ENCODE results near the gene OSBPL10.

The OSBPL10 gene

DNA sequence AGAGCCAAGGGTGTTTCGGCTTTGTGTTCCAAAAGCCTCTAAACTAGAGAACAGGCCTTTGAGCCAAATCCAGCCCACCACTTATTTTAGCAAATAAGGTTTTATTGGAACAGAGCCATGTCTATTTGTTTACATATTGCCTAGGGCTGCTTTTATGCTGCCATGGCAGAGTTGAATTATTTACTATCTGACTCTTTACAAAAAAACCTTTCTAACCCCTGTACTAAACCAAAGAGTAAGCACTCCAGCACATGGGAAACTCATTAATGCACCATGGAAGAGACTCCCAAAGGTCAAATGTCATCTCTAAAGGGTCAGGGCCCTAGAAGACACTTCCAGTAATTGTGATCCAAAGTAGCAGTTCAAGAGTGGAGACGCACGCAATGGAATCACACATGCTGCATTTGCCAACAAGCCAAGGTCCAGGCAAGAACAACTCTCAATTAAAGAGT lies 22.3 kb downstream of the OSBPL10 start:
- DNase-seq = no peak

DNA sequence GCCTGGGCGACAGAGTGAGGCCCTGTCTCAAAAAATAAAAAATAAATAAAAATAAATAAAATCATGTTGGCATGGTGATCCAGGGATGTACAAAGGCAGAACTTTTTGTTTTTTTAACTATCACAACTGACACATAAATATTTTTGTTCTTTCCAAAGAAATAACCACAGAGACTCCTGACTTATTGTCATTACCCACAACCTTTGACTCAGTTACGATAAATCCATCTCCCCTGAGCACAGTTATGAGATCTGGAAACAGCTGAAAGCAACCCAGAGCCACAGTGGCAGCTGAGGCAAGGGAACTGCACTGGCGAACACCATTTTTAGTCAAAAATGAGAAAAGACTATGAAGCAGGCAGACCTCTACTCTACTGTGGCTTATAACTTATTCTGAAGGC lies 24.0 kb downstream of the OSBPL10 start:
- DNase-seq = no peak

DNA sequence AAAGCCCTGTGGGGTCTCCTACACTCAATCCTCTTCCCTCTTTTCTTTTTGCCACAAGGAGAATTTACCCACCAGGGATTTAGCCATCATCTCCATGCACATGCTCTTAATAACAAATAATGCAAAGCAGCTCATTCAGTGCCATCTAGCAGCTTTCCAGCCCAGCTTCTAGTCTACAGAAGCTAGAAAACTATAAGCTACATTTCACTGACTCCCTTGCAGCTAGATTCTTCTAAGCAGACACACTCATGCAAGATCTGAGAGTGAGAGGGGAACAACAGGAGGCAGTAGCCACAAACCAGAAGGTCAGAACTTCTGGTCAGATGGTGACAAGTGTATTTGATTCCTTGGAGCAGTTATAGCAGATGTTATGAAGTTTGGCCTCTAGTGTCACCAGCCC lies 25.5 kb downstream of the OSBPL10 start:
- DNase-seq = no peak

DNA sequence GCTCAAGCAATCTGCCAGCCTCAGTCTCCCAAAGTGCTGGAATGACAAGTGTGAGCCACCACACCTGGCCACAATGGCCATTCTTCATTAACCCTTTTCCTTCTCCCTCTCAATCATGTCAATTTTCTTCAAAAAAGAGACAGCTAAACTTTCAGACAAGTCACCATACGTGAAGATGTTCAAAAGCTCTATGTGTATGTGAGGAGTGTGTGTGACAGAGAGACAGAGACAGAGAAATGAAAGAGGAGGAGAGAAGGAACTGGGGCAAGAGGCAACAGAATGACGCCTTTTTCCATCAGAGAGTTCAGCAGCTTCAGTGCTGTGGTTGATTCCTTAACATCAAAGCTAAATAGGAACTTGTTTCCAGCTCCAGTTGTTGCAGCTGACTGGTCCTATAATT lies 27.4 kb downstream of the OSBPL10 start:
- no peak for DNase-seq

DNA sequence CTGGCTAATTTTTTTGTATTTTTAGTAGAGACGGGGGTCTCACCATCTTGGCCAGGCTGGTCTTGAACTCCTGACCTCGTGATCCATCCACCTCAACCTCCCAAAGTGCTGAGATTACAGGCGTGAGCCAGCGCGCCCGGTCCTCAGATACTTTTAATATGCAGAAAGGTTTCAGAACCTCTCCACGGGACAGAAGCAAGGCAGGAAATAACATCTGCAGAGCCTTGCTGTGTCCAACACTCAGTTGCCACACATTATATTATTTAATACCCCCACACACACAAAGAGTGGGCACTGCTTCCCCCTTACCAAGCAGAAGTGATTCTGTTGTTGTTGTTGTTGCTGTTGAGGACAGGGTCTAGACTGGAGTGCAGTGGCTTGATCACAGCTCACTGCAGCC lies 28.0 kb downstream of the OSBPL10 start:
- no peak for DNase-seq

DNA sequence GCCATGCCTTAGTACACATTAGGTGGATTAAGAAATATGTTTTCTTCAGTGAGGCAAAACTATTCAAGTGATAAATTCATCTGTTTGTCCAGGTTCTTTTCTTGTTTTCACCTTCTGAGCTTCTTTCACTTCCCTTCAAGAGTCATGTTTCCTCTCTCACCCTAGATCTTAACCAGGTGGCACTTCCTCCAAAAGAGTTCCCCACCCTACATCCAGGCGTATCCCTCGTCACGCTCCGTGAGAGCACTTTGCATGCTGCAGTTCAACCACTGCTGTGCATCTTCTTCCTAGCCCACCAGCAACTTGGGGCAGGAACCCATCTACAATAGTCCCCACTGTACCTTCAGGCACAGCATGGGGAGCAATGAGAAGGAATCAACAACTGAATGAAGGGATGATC lies 28.9 kb downstream of the OSBPL10 start:
- no peak for DNase-seq

DNA sequence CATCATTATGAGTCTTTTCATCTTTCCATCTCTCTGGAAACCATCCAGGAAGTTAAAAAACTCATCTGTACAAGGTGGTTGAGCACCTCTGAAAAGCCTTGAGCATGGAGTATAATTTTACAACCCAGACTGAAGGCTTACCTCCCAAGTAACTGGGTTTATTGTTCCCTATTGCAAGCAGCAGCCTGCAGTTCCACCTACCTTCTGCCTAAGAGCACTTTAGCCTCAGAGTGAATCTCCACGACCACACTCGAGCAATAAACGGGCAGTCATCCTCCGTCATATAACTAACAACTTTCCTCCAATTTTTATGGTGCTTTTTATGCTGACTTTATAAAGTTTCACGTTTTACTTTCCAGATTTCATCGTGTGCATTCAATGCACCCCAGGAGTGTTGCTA lies 32.8 kb downstream of the OSBPL10 start:
- no peak for DNase-seq

DNA sequence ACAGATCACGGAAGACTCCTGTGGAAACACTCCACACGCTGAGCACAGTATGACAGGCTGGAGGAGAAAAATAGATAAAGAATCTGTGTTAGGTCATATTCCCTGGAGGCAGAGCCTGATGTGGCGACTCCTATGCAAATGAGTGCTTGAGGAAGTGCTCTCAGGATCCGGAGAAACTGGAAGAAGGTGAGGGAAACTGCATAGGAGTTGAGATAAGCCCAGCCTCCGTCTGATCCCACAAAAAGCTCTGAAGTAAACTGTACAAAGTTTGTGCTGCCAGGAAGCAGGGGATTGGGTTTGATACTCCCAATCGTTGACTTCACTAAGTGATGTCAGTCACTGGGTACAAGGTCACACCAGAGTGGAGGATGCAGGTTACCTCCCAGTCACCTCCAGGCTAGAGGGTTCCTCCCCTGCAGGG lies 33.4 kb downstream of the OSBPL10 start:
- DNase-seq = no peak

DNA sequence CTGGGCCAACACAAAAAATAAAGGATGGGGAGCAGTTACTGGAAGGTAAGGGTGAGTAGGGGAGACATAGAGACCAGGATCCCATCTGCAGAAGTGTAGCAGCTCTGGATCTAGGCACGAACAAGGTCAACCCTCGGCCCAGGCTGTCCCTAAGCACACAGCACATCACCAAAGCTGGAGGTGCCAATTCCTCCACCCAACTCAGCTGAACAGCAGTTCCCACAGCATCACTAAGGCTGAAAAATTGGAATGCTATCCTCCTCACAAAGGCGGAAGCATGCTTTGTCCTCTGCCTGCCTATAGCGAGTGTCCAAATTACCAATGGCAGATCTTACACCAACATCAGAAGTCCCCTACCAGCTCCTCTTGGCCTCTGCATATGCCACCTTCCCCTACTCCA lies 33.9 kb downstream of the OSBPL10 start:
- DNase-seq = no peak

DNA sequence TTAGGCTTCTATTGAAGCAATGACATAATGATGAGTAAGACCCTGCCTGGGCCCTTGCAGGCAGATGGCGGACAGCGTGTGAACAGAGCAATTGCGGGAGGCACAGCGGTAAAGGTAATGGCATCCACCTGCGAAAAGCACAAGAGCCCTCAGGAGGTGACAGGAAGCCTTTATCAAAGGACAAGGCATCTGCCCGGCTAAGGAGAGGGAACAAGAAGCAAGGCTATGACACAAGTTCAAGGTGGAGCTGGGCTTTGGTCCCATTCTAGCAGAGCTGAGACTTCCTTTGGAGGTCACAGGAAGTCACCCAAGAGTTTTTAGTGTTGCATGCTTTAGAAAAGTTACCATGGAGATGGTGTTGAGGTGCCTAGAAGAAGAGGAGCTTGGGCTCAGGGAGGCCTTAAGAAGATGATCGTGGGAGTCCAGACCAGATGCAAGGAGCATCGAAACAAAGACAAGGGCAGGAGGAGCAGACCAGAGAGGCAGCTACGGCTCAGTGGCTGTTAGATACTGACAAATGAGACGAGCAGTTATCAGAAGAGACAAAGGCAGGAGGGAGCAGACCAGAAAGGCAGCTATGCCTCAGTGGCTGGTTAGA lies 34.5 kb downstream of the OSBPL10 start:
- DNase-seq = no peak

DNA sequence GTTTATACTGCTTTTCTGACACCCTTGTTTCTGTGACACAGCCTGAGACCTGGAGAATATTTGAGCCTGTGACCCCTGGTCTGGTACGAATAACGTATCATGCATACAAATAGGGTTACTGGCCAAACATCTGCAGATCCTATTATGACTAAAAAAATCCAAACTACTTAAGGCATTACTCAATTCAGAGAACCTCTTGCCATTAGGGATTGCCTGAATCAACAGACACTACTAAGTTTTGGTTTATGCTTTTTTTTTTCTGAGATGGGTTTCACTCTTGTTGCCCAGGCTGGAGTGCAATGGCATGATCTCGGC lies 35.4 kb downstream of the OSBPL10 start:
- no peak for DNase-seq

DNA sequence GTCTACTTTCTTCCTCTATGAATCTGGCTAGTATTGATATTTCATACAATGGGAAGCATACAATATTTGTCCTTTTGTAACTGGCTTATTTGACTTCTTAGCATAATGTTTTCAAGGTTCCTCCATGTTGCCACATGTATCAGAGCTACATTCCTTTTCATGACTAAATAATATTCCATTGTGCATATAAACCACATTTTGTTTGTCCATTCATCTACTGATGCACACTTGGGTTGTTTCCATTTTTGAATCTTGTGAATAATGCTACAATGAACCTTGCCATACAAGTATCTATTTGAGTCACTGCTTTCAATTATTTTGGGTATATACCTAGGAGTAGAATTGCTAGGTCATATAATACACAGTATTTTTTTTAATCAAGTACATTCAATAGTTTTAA lies 38.0 kb downstream of the OSBPL10 start:
- DNase-seq = no peak

DNA sequence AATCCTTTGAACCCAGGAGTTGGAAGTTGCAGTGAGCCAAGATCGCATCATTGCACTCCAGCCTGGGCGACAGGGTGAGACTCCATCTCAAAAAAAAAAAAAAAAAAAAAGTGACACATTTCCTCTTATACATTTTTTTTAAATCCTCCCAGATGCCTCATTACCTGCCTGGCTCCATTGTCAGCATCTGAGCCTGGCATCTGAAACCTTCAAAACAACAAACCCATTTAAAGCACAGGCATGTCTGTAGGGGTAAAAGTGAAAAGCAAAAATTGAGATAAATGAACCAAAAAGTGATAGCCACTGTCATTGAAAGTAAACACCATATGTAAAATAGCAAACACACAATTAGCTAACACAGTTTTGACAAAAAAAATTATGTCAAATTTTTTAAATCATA lies 38.6 kb downstream of the OSBPL10 start:
- no peak for DNase-seq

DNA sequence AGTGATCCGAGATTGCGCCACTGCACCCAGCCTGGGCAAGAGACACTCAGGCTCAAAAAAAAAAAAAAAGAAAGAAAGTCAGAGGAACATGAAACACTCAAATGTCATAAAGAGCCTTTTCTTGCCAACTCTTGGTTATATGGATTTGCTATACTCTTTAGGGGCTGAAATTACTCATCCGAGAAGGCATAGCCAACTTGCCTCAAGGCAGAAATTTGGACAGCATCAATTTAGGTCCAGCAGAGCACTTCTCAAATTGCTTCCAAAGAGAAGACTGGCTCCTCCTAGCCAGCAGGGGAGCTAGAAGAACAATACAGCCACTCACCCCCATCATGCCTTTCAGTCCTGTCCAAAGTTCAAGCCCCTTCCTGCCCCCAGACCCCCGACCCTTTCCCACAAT lies 43.8 kb downstream of the OSBPL10 start:
- no peak for DNase-seq

DNA sequence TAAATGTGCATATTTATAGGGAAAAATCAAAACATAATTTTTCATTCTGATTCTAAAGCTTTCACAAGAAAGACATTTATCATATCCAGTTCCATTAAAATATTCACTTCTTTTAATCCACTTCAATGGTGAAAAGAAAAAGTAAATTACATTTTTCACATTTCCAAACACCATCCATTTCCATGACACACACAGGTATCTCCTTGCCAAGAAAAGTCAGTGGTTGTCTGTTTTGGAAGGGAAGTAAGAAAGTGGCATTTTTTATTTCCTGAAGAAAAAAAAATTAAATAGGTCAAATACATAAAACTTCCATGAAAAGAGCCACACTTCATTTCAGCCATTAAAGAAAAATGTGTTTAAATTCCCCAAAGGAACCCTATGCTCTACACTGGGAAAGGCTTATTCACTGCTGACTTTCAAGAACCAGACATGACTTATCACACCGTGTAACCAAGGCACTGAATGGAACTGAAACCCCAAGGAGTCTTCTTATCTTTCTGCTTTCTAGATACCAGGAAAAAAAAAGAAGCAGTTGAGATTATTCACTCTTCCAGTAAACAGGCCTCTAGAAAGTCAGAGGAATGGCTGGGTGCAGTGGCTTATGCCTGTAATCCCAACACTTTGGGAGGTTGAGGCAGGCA lies 44.5 kb downstream of the OSBPL10 start:
- DNase-seq = no peak

DNA sequence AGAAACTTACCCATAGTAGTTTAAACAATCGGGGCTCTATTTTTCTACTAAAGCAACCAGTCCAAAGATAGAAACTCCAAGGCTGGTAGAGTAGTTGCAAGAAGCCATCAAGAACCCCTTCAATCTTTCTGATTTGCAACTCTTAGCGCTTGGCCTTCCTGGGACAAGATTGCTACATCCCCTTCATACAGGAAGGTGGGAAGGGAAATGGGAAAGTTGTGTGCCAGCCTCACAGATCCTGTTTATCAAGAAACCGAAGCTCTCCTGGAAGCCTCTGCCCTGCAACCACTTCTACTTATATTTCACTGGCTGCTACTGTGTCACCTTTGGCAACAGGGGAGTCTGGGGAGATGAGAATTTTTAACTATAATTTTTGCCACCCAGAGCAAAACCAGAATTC lies 46.2 kb downstream of the OSBPL10 start:
- no peak for DNase-seq

DNA sequence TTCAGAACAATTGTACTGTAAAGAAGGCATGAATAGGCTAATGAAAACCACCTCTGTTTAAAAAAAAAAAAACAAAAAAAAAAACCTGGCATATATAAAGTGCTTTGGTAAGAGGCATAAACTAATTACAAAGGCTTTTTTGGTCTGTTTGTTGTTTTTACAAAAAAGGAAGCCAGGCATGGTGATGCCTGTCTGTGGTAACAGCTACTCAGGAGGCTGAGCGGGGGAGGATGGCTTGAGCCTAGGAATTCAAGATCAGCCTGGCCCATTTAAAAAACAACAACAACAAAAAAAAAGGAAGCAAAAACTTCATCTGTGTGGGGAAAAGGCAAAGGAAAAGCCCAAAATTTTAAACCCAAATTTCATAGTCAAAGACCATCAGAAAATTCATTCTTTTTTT lies 47.0 kb downstream of the OSBPL10 start:
- no peak for DNase-seq

DNA sequence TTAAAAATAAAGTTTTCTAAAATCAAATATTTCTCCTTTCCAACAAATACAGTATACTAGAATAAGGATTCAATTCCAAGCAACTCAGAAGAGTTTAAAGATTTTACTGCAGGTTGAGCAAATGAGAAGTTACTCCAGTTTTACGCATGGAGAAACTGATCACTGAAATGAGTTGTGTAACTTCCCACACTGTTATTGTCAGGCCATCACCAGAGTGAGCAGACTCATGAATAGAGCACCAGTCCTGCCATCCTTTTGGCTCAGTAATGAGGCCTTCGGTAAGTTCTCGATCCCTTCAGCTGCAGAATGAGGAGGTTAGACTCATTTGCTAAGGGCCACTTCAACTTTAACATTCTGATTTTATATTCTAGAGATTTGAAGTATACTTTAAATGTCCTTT lies 48.1 kb downstream of the OSBPL10 start:
- no peak for DNase-seq

DNA sequence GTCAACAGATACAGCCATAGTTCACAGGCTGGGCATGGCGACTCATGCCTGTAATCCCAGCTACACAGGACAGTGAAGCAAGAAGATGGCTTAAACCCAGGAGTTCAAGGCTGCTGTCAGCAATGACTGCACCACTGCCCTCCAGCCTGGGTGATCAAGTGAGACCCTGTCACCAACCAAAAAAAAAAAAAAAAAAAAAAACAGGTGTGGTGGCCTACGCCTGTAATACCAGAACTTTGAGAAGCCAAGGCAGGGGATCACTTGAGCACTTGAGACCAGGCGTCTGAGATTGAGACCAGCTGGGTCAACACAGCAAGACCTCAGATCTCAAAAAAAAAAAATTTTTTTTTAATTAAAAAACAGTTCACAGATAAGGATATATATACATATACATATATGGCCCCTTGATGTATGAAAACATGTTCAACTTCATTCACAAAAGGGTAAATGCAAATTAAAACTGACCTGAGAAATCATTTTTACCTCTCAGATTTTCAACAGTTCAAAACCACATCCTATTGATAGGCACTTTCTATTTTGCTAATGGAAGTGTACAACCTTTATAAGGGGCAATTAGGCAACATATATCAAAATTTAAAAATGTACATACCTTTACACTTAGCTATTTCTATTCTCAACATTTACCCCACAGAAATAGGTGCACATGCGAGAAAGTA lies 51.1 kb downstream of the OSBPL10 start:
- DNase-seq = no peak

DNA sequence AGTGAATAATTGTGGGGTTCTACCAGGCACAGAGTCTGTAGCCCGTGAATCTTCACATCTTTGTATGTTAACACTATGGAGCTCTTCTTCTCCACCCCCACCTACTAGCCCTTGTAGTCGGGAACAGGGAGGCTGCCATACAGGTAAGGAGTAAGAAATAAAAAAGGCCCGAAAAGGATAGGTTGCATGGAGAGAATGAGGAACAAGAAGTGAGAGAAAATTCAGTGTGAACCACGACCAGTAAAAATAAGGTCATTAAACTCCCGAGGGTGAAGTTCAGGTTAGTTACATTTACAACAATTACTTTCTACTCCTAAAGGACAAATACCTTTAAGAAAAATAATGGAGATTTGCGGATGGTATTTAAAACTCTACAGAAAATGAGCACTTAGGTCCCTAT lies 53.3 kb downstream of the OSBPL10 start:
- DNase-seq = no peak

DNA sequence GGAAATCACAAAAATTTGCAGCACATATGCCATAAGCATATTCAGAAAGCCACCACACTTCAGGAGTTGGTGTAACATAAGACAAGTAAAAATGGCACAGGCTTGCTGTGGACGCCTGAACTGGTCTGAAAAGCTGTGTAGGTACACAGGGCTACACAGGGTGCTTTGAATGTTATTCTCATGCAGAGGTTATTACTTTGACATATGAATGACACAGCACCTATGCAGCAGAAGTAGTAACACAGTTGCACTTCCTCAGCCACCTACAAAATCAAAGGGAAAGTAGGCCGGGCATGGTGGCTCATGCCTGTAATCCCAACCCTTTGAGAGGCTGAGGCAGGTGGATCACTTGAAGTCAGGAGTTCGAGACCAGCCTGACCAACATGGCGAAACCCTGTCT lies 54.5 kb downstream of the OSBPL10 start:
- DNase-seq = no peak

DNA sequence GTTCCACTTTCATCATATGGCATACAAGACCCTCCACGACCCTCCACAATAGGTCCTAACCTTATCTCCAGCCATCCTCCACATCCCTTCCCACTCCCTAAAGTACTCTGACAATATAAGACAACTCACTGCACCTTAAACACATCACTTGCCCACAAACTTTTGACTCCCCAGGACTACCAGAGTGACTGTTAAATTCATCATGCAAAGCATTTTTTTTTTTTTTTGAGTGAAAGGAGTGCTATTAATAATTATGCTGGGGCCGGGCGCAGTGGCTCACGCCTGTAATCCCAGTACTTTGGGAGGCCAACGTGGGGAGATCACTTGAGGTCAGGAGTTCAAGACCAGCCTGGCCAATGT lies 55.8 kb downstream of the OSBPL10 start:
- DNase-seq = no peak

DNA sequence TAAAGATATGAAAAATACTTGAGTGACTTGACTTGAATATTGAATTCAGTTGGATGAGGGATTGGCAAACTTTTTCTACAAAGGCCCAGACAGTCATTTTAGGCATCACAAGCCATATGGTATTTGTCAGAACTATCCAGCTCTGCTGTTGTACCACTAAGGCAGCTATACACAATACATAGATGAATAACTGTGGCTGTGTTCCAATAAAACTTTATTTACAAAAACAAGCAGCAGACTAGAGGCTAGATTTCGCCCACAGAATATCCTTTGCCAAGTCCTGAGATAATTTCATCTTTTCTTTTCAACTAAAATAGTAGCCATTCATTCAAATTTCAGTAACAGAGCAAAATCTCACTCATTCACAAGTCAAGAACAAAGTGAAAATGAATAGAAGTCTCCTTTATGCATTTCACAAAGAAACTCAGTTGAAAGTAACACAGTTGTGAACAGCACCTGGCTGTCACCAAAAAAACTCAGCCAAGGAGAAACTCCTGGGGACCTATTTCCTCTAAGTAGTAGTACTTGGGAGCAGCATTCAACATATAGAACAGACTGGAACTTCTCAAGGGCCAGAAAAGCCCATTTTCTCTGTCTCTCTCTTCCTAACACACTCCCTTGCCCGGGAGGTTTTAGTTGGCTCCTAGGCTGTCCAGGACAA lies 56.3 kb downstream of the OSBPL10 start:
- no peak for DNase-seq

DNA sequence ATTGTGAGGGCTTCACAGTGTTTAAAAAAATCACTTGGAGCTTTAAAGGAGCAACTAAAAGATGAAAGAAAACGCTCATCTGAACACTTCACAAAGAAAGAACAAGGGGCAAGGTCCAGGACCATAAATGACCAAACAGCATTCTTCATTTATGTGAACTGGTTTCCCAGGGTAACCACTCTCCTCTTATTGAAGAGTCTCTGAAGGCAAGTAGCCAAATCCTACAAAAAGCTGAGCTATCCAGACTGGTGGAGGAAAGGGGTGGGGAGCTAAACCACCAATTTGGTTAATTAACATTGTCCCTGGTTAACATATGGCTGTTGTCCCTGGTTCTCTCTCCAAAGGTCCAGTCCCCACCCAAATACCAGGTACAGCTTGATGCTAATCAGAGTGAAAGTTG lies 58.1 kb downstream of the OSBPL10 start:
- no peak for DNase-seq
